Activated T-cell treated with anti-CD3 and anti-CD28 coated beads for 24 hours (primary cell): ENCODE data around the gene ZNF507.

Source experiments
- DNase-seq: peaks from one replicate; pipeline ENCODE4 v3.0.0-alpha.2; 2020; ENCODE audit warnings: low read depth

ZNF507 gene

DNA sequence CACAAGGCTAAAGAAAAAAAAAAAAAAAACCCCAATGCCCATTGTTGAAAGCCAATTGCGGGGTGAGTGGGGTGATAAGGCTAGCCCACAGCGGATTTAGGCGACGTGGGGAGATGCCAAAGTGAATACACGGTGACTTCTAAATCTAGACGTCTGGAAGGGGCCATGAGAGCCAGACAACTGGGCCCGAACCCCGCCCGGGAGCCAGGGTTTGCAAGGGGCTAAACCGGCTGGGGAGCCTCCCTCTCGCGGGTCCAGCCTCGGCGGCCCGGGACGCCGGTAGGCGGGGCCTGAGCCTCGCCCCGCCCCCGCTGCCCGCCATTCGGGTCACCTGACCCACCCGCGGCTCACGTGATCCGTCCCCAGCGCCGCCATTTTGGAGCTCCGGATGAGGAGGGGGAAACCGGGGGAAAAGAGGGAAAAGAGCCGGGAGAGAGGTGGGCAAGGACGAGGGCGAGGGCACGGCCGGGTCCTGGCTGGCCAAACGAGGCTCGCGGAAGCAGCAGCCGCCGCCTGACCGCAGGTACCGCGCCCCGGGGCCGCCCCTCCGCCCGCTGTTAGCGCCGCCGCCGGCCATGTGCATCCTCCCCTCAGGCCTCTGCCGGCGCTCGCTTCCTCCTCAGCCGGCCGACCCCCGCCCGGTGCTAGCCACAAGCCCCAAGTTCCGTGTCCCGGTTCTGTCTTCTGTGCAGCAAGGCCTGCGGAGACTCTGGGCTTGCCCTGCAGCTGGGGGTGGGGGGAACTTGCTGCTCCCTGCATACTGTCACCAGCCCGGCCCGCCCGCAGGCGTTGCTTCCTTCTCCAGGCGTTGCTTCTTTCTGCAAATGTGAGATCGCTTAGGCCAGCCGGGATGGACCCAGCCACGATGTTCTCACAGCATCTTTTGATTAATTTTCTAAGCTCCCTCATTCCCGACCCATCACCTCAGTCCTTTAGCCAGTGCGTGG lies at the start of gene ZNF507:
Gene ZNF507, plus strand, starts transcription at position 350 of the 947 bp plus-strand sequence. CDS start 7,221 bp downstream, outside the sequence.
- peak; percentile 79 for DNase-seq

GRCh38 chr19:32296694-32297093 lies 48.7 kb upstream of the ZNF507 start:
- DNase-seq = no peak

DNA sequence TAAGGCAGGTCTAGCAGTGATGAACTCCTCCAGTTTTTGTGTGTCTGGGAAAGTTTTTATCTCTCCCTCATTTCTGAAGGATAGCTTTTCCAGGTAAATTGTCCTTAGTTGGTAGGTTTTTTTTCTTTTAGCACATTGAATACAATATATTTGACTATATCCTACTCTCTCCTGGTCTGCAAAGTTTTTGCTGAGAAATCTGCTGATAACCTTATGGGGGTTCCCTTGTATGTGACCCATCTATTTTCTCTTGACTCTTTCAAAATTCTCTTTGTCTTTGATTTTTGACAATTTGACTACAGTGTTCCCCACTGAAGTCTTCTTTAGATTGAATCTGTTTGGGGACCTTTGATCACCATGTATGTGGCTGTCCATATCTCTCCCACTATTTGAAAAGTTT lies 42.6 kb upstream of the ZNF507 start:
- DNase-seq = no peak

GRCh38 chr19:32303193-32303592 lies 42.2 kb upstream of the ZNF507 start:
- no peak for DNase-seq

GRCh38 chr19:32307591-32307990 lies 37.8 kb upstream of the ZNF507 start:
- no peak for DNase-seq

DNA sequence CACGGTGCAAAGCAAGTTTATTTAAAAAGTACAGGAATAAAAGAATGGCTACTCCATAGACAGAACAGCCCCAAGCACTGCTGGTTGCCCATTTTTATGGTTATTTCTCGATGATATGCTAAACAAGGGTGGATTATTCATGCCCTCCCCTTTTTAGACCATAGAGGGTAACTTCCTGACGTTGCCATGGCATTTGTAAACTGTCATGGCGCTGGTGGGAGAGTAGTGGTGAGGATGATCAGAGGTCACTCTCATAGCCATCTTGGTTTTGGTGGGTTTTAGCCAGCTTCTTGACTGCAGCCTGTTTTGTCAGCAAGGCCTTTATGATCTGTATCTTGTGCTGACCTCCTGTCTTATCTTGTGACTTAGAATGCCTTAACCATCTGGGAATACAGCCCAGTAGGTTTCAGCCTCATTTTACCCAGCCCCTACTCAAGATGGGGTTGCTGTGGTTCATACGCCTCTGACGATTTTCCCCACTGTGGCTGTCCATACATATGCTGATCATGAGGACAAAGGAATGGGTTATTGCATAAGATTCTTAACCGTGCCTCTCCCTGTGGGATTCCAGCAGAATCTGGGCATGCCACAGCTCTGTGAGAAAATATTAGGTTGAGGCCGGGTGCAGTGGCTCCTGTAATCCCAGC lies 36.9 kb upstream of the ZNF507 start:
- DNase-seq = no peak

- DNase-seq = no peak
These were observed 35.6 kb upstream of the ZNF507 start for GRCh38 chr19:32309711-32310390.

DNA sequence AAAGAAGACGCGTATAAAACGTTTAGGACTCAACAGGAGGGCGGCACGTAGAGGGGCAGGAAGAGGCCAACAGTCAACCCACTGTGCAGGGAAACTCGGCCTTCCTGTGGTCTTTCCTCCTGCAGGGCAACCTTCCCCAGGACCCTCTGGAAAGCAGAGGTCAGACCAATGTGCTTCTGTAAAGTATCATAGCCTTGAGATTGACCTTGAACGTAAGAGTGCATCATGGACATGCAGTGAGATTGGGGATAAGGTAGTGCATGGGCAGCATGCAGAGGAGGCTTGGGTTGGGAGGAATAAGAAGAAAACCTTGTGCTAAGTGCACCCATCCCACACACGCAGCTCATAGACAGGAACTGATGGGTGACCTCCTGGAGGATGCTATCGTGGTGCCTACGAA lies 34.0 kb upstream of the ZNF507 start:
- DNase-seq = no peak

- DNase-seq = no peak
These were observed 31.7 kb upstream of the ZNF507 start for GRCh38 chr19:32313569-32314265.

DNA sequence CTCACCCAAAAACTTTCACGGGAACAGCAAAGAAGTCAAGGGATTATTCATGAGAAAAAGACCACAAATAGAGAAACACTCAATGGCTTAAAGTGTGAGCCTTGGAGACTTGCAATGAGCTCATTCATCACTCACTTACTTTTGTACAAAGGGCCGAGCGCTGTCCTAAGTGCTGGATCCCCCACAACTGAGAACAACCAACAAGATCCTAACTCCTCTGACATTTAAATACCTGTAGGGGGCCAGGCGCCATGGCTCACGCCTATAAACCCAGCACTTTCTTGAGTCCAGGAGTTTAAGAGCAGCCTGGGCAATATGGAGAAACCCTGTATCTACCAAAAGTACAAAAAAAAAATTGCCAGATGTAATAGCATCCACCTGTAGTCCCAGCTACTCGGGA lies 29.4 kb upstream of the ZNF507 start:
- no peak for DNase-seq

DNA sequence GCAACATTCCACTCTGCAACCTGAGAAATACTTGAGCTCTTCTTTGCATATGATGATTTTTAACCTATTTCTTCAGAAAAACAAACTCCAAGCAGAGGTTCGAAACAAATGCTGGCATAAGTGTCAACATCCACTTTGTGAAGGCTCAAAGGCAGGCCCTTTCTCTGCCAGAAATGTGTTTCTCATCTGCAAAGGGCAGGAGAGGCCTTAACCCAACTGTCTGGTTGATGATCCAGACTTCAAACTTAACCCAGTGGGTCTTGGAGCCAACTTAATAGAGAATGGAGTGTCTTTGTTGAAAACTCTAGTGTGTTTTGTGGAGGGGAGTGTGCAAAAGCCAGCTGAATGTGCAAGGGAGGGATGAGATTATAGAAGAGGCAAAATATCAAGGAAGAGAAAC lies 28.3 kb upstream of the ZNF507 start:
- no peak for DNase-seq

DNA sequence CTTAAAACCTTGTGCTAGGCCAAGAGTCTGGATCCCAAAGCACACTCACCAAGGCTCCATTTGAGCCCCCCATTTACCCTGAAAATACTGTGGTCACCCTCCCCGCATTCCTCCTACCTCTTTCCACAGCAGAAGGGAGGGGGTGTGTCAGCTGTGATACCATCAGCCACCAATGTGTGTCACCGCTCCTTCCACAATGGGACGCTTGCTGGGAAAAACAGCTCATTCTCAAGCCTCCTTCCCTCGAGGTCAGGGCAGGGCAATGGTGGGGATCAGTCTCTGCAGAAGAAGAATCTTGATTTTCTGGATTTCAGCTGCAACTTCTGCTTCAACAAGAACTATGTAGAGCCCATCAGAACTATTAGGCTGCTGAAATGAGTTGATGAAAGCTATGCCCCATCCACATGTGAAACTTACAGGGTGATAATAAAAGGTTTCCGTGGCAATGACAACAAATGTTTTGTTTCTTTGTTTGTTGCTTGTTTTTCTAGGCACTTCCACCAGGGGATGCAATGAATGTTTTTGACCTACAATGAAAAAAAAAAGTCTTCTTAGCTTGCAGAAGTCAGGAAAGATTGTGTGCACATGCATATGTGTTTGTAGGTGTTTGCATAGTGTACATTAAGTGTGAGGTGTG lies 26.4 kb upstream of the ZNF507 start:
- DNase-seq = no peak

- DNase-seq = no peak
These were observed 22.9 kb upstream of the ZNF507 start for GRCh38 chr19:32322541-32322940.

DNA sequence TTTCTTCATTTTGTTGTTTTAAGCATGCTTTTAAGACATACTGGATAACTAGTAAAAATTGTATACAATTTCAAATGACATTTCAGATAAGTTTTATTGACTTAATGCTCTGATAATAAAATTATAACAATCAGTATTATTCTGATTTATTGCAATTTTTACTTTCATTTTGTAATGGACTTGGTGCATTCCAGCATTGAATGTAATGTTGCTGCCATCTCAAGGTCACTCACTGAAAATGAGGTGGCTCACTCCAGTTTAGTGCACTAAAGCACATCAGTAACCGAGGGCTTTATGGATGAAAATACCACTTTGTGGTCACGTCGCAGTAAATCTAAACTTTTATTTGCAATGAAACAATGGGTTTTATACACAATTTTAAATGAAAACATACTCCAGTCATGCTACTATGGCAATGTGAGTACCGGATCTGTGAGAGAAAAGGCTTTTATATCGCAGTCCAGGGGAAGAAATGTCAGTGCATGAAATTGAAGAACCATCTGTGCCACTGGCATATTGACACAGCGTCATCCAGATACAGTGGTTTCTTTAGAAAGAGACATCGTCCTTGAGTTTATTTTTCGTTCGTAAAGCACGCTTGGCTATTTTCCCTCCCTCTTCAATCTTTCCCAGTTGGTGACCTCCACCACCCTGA lies 20.7 kb upstream of the ZNF507 start:
- no peak for DNase-seq

GRCh38 chr19:32330213-32330857 lies 15.1 kb upstream of the ZNF507 start:
- DNase-seq = no peak

DNA sequence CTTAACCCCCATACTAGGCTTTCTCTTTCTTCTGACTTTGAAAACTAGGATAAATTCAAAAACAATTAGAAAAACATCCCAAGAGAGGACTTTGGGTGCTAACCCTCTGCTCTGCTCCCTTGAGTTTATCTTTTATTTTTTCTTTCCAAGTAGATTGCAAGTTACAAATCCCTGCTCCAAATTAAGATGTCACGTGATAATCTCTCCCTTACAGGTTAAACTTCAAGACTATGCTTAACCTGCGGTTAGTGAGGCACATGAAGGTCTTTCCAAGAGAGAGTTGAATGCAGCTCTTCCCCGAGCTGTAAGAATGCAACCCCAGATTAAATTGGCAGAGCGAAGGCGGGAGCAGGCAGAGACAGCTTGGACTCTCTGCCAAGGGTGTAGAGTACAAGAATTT lies 12.2 kb upstream of the ZNF507 start:
- DNase-seq = no peak

- no peak for DNase-seq
These were observed 8.9 kb upstream of the ZNF507 start for GRCh38 chr19:32336259-32337083.

GRCh38 chr19:32337084-32337808 lies 8.2 kb upstream of the ZNF507 start:
- DNase-seq = no peak

DNA sequence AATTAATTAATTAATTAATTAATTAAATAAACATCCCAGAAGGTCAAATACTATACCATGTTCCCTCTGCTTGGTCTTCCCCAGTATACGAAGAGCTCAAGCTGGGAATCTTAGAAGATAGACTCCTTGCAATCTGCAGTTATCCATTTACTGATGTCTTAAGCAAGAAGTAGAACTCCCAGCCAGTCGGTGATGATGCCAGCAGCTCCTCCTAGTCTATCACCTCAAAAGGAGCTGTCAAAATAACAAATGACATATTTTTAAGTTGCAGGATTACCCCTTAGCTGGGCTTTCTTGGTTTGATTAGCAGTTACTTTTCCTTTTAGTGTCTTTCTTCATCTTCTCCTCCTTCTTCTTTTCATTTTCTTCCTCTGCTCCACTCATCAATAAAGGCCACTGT lies 6.0 kb upstream of the ZNF507 start:
- no peak for DNase-seq
